Activated CD4-positive, alpha-beta T cell treated with anti-CD3 and anti-CD28 coated beads, Interleukin-10, Interleukin-2, amounts not matched to agents 100 ng/mL and 50 ng/mL, durations not matched to agents 16 hours and 8 hours (primary cell): Measurements from ENCODE around the gene DENND5B.

Experiments
- DNase-seq: peaks from one replicate; pipeline ENCODE4 v3.0.0-alpha.2; 2020

The DENND5B gene

DNA sequence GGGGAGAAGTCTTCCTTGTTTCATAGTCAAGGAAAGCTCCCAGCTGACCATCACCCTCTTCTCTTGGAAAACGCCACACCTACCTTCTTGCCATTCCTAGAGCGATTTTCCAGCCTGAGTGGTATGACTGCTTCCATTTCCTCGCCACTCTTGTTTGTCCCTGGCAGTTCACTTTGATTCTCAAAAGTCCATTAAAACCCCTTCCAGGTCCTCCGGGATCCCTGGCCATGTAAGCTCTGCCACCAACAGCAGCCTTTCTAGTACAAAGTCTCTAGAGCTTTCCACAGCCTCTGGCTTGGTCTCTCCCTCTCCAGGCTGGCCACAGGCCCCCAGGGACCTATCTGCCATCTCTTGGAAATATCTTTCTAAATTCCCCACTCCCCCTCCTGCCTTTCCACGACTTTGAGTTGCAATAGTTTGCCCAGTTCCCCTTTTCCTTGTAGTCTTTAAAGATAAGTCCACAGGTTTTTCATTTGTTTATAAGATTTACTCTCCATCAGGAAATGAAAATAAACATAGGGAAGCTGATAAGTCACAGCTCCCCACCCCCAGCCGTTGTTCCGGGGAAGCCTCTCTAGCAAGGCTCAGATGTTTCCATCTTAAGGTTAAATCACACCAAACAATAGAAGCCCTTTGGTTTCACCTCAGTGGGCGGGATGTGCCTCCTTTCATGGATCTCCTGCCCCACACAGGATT, 222.1 kb downstream of the DENND5B start:
- no peak for DNase-seq

GRCh38 chr12:31366104-31366621, 224.8 kb downstream of the DENND5B start:
- DNase-seq: no peak

GRCh38 chr12:31363831-31364230, 227.1 kb downstream of the DENND5B start:
- no peak for DNase-seq

DNA sequence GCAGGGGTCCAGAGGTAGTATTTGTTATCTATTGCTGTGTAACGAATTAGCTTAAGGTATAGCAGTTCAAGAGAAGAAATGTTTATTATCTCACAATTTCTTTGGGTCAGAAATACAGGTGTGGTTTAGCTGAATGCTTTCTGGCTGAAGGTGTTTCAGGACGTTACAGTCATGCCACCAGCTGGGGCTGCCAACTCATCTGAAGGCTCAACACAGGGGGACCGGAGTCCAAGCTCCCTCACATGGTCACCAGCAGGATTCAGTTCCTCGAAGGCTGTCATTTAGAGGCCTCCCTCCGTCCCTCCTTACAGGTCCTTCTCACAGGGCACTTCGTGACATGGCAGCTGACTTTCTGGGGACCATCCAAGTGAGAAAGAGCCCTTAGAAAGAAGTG, 227.5 kb downstream of the DENND5B start:
- no peak for DNase-seq

GRCh38 chr12:31362759-31363415, 228.0 kb downstream of the DENND5B start:
- DNase-seq: peak; percentile 23

DNA sequence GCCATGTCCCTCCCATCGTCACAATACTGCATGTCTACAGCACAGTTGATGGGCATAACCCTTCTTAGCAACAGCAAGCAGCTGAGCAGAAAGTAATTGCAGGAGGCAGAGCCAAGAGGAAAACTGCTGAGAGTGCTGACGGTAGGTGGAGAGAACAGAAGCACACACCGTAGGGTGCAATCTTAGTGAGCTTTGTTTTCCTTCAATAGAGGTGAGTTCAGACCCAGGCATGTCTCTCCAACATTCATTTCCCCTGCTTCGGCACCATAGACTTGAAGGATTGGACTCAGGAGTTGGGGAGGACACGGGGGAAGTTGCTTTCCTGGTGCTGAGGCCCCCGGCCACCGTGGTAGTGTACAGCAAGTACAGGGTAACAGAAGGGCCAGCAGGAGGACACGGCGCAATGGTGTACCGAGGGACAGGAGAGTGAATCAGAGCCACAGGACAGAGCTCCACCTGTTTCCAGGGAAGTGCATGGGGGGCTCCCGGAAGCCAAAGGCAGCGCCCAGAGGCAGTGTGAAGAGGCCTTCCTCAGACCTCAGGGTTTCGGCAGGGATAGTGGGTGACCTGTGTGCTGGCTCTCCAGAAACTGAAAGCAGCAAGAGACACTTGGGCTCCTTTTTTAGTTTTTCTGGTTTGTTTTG, 228.7 kb downstream of the DENND5B start:
- no peak for DNase-seq

DNA sequence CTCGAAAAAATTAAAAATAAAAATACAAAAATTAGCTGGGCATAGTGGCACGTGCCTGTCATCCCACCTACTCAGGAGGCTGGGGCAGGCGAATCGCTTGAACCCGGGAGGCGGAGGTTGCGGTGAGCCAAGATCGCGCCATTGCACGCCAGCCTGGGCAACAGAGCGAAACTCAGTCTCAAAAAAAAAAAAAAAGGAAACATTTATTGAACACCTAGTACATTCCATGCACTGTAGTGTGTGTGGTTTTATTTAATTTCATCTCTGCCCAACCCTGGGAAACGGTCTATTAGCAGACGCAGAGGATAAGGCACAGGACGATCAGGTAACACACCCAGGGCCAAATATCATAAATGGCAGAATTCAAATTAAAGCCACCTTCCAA, 229.2 kb downstream of the DENND5B start:
- DNase-seq: no peak

DNA sequence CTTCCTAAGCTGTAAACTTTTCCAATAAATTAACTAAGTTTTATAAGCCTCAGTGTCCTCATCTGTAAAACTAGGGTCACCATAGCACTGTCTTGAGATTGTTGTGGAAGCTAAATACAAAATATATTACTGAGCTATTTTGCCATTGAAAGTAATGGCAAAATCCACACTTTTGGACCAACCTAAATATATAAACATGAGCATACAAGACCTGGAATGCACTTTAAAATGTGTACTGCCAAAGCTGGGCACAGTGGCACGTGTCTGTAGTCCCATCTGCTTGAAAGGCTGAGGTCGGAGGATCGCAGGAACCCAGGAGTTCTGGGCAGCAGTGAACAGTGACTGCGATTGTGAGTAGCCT, 235.2 kb downstream of the DENND5B start:
- DNase-seq: no peak

GRCh38 chr12:31353750-31354708, 236.9 kb downstream of the DENND5B start:
- DNase-seq: no peak

DNA sequence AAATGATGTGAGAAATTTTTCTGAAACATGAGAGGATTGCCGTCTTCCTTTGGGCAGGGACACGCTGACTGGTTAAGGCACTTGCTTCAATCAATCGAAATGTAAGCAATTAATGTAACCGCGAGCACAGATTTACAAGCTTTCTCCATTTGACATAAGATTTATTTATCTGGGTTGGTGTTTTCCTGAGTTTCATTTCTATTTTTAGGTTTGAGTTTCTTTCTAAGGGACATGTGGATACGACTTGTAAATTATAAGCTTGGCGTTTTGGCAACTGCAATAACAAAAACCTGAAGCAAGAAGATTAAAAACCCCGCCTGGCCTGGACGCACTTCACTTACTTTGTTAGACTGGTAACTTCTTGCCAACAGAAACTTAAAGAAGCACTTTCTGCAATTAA, 244.7 kb downstream of the DENND5B start:
- no peak for DNase-seq

- no peak for DNase-seq
Measured at GRCh38 chr12:31343139-31343538, 247.8 kb downstream of the DENND5B start.

GRCh38 chr12:31342286-31342685, 248.7 kb downstream of the DENND5B start:
- DNase-seq: no peak

- DNase-seq: no peak
Measured at GRCh38 chr12:31339831-31340622, 250.9 kb downstream of the DENND5B start.

GRCh38 chr12:31337952-31338351, 253.0 kb downstream of the DENND5B start:
- DNase-seq: no peak
